PFSK-1 (cell line): ENCODE measurements around the gene MSANTD2.

ENCODE experiments used
- FOXP2 ChIP-seq: optimal IDR thresholded peaks from 2 replicates; pipeline ENCODE3; 2011; ENCODE audit warnings: borderline replicate concordance, control low read depth, inconsistent platforms; ENCODE audit not compliant: insufficient read depth; ENCODE audit errors: extremely low read length, extremely low read depth
- POLR2AphosphoS5 ChIP-seq: IDR thresholded peaks from 2 replicates; pipeline ENCODE4 v1.6.1; 2012; ENCODE audit warnings: low read depth, mild to moderate bottlenecking, control low read depth, low read length, moderate library complexity
- REST ChIP-seq, 2 experiments: IDR thresholded peaks; 2 replicates each; pipeline versions ENCODE4 v1.6.1 to v1.8.0; 2011 to 2012; ENCODE audit warnings: low read depth in 2 of 2, low read length in 2 of 2, control low read depth in 1 of 2, inconsistent platforms in 1 of 2, mild to moderate bottlenecking in 1 of 2, moderate library complexity in 1 of 2; ENCODE audit not compliant: insufficient read depth in 1 of 2
- SIN3A ChIP-seq: IDR thresholded peaks from 2 replicates; pipeline ENCODE4 v1.6.1; 2012; ENCODE audit warnings: mild to moderate bottlenecking, low read length, moderate library complexity, borderline replicate concordance; ENCODE audit not compliant: insufficient read depth
- TAF1 ChIP-seq: IDR thresholded peaks from 2 replicates; pipeline ENCODE4 v1.6.1; 2012; ENCODE audit warnings: low read length, control low read depth, borderline replicate concordance; ENCODE audit not compliant: insufficient read depth

The MSANTD2 gene

GRCh38 chr11:124746621-124747243, 53.5 kb downstream of the MSANTD2 start:
- no peak for TF ChIP-seq SIN3A
- no peak for TF ChIP-seq FOXP2
- no peak for TF ChIP-seq REST (IDR thresholded peaks at IDR 0.05; ENCODE audit: insufficient read depth in 1 of 2, low read depth in 2 of 2, low read length in 2 of 2)
- TF ChIP-seq POLR2AphosphoS5, result no peak
- no peak for TF ChIP-seq TAF1

- TF ChIP-seq FOXP2, result no peak
- TF ChIP-seq POLR2AphosphoS5, result no peak
- TF ChIP-seq TAF1, result no peak
- no peak for TF ChIP-seq SIN3A
- TF ChIP-seq REST (IDR thresholded peaks at IDR 0.05; ENCODE audit: insufficient read depth in 1 of 2, low read depth in 2 of 2, low read length in 2 of 2), result no peak
Measured at GRCh38 chr11:124745835-124746620, 54.2 kb downstream of the MSANTD2 start.

DNA sequence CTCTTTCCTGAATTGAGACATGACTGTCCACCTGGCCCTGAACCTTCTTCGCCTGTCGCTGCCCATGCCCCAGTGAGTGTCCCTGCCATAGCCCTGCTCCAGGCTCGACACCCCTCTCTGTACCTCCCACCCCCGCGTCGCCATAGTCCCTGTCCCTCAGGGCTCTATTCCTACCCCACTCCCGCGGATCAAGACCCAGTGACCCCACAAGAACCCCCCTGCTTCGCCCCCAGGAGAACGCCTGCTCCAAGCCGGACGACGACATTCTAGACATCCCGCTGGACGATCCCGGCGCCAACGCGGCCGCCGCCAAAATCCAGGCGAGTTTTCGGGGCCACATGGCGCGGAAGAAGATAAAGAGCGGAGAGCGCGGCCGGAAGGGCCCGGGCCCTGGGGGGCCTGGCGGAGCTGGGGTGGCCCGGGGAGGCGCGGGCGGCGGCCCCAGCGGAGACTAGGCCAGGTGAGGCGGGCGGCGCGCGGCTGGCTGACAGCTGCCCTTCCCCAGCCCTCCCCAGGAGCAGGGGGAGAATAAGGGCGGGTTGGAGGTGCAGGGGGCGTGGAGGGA, 54.9 kb downstream of the MSANTD2 start:
- TF ChIP-seq FOXP2 (no peak), SIN3A (no peak), TAF1 (no peak), POLR2AphosphoS5 (no peak), REST (IDR thresholded peaks at IDR 0.05; ENCODE audit: insufficient read depth in 1 of 2, low read depth in 2 of 2, low read length in 2 of 2) (no peak)

DNA sequence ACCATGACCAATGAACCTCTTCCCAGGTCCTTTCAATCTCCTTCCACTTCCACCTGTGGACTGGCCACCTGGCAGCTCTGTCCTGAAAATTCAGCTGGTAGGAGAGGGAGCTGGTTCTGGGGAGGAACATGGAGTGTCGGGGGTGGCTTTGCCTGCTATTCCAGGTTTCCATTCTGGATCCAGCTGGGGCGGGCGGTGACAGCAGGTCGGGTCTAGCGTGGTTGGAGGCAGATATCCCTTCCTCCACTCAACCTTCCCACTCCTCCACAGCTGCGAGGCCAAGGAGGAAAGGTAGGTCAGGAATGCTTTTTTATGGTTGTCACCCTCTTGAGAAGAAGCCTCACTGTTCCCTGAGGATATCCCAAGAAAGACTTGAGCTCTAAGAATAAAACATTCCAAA, 57.2 kb downstream of the MSANTD2 start:
- TF ChIP-seq SIN3A (no peak), FOXP2 (no peak), TAF1 (no peak), REST (IDR thresholded peaks at IDR 0.05; ENCODE audit: insufficient read depth in 1 of 2, low read depth in 2 of 2, low read length in 2 of 2) (no peak), POLR2AphosphoS5 (no peak)
